H9 (cell line): ENCODE measurements around the gene PIGS. TPM values are rescaled to one million over a fixed set of nuclear protein-coding genes. Genes with fewer than 3 reads are reported as not detected.

Source experiments
- DNase-seq: peaks from one replicate; pipeline ENCODE4 v3.0.0-alpha.2; 2017
- H2AFZ ChIP-seq: one replicate; pipeline ENCODE4 v1.6.1; 2013; ENCODE audit warnings: mild to moderate bottlenecking, low read length, control low read depth, moderate library complexity
- H2AK5ac ChIP-seq: 2 replicates; pipeline ENCODE4 v1.6.1; 2013; ENCODE audit warnings: low read length, control low read depth, mixed read lengths; ENCODE audit not compliant: insufficient read length
- H2BK120ac ChIP-seq: one replicate; pipeline ENCODE4 v1.6.1; 2013; ENCODE audit warnings: low read depth, mild to moderate bottlenecking, low read length, control low read depth, inconsistent platforms; ENCODE audit not compliant: poor library complexity, severe bottlenecking
- H2BK12ac ChIP-seq: 2 replicates; pipeline ENCODE4 v1.6.1; 2013; ENCODE audit warnings: low read length, control low read depth, mixed read lengths, low read depth; ENCODE audit not compliant: insufficient read length
- H2BK15ac ChIP-seq: 2 replicates; pipeline ENCODE4 v1.6.1; 2013; ENCODE audit warnings: low read depth, low read length, control low read depth
- H2BK20ac ChIP-seq: one replicate; pipeline ENCODE4 v1.6.1; 2013; ENCODE audit warnings: low read depth, mild to moderate bottlenecking, low read length, control low read depth, inconsistent platforms; ENCODE audit not compliant: poor library complexity, severe bottlenecking
- H2BK5ac ChIP-seq: 2 replicates; pipeline ENCODE4 v1.6.1; 2013; ENCODE audit warnings: low read length, control low read depth, mixed read lengths; ENCODE audit not compliant: insufficient read length
- H3K14ac ChIP-seq: 2 replicates; pipeline ENCODE4 v1.6.1; 2013; ENCODE audit warnings: low read length, control low read depth; ENCODE audit not compliant: insufficient read depth
- H3K18ac ChIP-seq: 2 replicates; pipeline ENCODE4 v1.6.1; 2013; ENCODE audit warnings: low read depth, mild to moderate bottlenecking, mixed read lengths, low read length, control low read depth; ENCODE audit not compliant: insufficient read length
- H3K23ac ChIP-seq: 2 replicates; pipeline ENCODE4 v1.6.1; 2013; ENCODE audit warnings: low read length, control low read depth, mixed read lengths, low read depth; ENCODE audit not compliant: insufficient read length
- H3K23me2 ChIP-seq: 2 replicates; pipeline ENCODE4 v1.6.1; 2013; ENCODE audit warnings: low read depth, mild to moderate bottlenecking, mixed read lengths, low read length, control low read depth; ENCODE audit not compliant: insufficient read length, poor library complexity, severe bottlenecking
- H3K27ac ChIP-seq: 2 replicates; pipeline ENCODE4 v1.5.1; 2013; ENCODE audit warnings: low read length, control low read depth, mixed read lengths, low read depth; ENCODE audit not compliant: insufficient read length
- H3K27me3 ChIP-seq: 2 replicates; pipeline ENCODE4 v1.6.1; 2013; ENCODE audit warnings: low read length, control low read depth, inconsistent platforms; ENCODE audit not compliant: insufficient read depth
- H3K4ac ChIP-seq: 2 replicates; pipeline ENCODE4 v1.6.1; 2013; ENCODE audit warnings: low read depth, mild to moderate bottlenecking, control low read depth, inconsistent platforms, low read length, moderate library complexity
- H3K4me1 ChIP-seq: 2 replicates; pipeline ENCODE4 v1.6.1; 2013; ENCODE audit warnings: low read length, control low read depth, inconsistent platforms; ENCODE audit not compliant: insufficient read depth
- H3K4me2 ChIP-seq: 2 replicates; pipeline ENCODE4 v1.6.1; 2013; ENCODE audit warnings: low read length, control low read depth, mixed read lengths; ENCODE audit not compliant: insufficient read length, insufficient read depth
- H3K56ac ChIP-seq: 2 replicates; pipeline ENCODE4 v1.6.1; 2013; ENCODE audit warnings: low read depth, mild to moderate bottlenecking, mixed read lengths, low read length, control low read depth; ENCODE audit not compliant: insufficient read length
- H3K79me1 ChIP-seq: 2 replicates; pipeline ENCODE4 v1.6.1; 2013; ENCODE audit warnings: low read depth, mild to moderate bottlenecking, moderate library complexity, low read length, control low read depth, inconsistent platforms; ENCODE audit not compliant: insufficient read depth, poor library complexity, severe bottlenecking
- H3K79me2 ChIP-seq: 2 replicates; pipeline ENCODE4 v1.6.1; 2013; ENCODE audit warnings: low read length, control low read depth, inconsistent platforms; ENCODE audit not compliant: insufficient read depth
- H3K9ac ChIP-seq: 2 replicates; pipeline ENCODE4 v1.6.1; 2013; ENCODE audit warnings: low read length, control low read depth, mixed read lengths; ENCODE audit not compliant: insufficient read length; ENCODE audit errors: extremely low read depth
- H3K9me3 ChIP-seq: one replicate; pipeline ENCODE4 v1.6.1; 2013; ENCODE audit warnings: low read depth, low read length, inconsistent platforms; ENCODE audit not compliant: control insufficient read depth
- H3T11ph ChIP-seq: one replicate; pipeline ENCODE4 v1.6.1; 2013; ENCODE audit warnings: mild to moderate bottlenecking, low read length, control low read depth, inconsistent platforms
- H4K20me1 ChIP-seq: one replicate; pipeline ENCODE4 v1.6.1; 2013; ENCODE audit not compliant: control insufficient read depth, insufficient read length, insufficient read depth
- H4K5ac ChIP-seq: 2 replicates; pipeline ENCODE4 v1.6.1; 2013; ENCODE audit warnings: low read depth, mild to moderate bottlenecking, mixed read lengths, low read length, control low read depth; ENCODE audit not compliant: insufficient read length
- H4K8ac ChIP-seq: replicated peaks from 2 replicates; pipeline ENCODE4 v1.6.1; 2013; ENCODE audit warnings: low read length, control low read depth, mixed read lengths, low read depth; ENCODE audit not compliant: insufficient read length
- H4K91ac ChIP-seq: 2 replicates; pipeline ENCODE4 v1.6.1; 2013; ENCODE audit warnings: low read depth, mild to moderate bottlenecking, moderate library complexity, mixed read lengths, low read length, control low read depth; ENCODE audit not compliant: insufficient read length
- H3K27ac Mint-ChIP-seq, 3 experiments: 2 replicates in 2 of 3; 3 replicates in 1 of 3; pipeline ENCODE4 v1.8.0; 2020 to 2021; ENCODE audit warnings: mixed read lengths in 3 of 3, mild to moderate bottlenecking in 1 of 3, moderate library complexity in 1 of 3
- H3K27me3 Mint-ChIP-seq: 2 replicates; pipeline ENCODE4 v1.8.0; 2021; ENCODE audit warnings: low read depth, mild to moderate bottlenecking, moderate library complexity, mixed read lengths
- H3K36me3 Mint-ChIP-seq, 3 experiments: 2 replicates in 2 of 3; 3 replicates in 1 of 3; pipeline ENCODE4 v1.8.0; 2020 to 2021; ENCODE audit warnings: low read depth in 3 of 3, mixed read lengths in 3 of 3; ENCODE audit not compliant: insufficient read depth in 1 of 3
- H3K4me1 Mint-ChIP-seq, 2 experiments: 2 replicates each; pipeline ENCODE4 v1.8.0; 2020; ENCODE audit warnings: mixed read lengths in 2 of 2
- H3K4me3 Mint-ChIP-seq, 2 experiments: 2 replicates in 1 of 2; 3 replicates in 1 of 2; pipeline ENCODE4 v1.8.0; 2020 to 2021; ENCODE audit warnings: mild to moderate bottlenecking in 2 of 2, mixed read lengths in 2 of 2, moderate library complexity in 1 of 2
- H3K9me3 Mint-ChIP-seq, 2 experiments: 2 replicates in 1 of 2; 3 replicates in 1 of 2; pipeline ENCODE4 v1.8.0; 2020; ENCODE audit warnings: mild to moderate bottlenecking in 2 of 2, mixed read lengths in 2 of 2, moderate library complexity in 1 of 2
- WGBS: extraction: QIAGEN DNeasy Blood & Tissue Kit; methylation state at CpG from one replicate; pipeline ENCODE4 v1.1.7; 2013; ENCODE audit warnings: missing lambda C conversion rate, low lambda C conversion rate, mixed read lengths; ENCODE audit not compliant: insufficient read length; ENCODE audit errors: extremely low coverage; 5-methylcytosine and 5-hydroxymethylcytosine counted together
- total RNA-seq: library from RNA; stranded (reverse); gene quantifications from 2 replicates; pipeline ENCODE4 v1.2.1, GENCODE V29; 2021
- TF ChIP-seq, protein P1 (sequence below): fragments of 200-600 bp; sonication (generic); conservative IDR thresholded peaks from 3 replicates; pipeline ENCODE4 v1.8.0; 2021; ENCODE audit warnings: antibody characterized with exemption, mild to moderate bottlenecking

Gene PIGS
- total RNA-seq, 1 experiment from 2014 or later: 45.8 TPM

- Histone ChIP-seq H3K18ac (no peak overlapping the region), H3K14ac (no peak overlapping the region), H3K27me3 (no peaks in the 10 kb centered on the region), H3K9me3 (no peaks in the 10 kb centered on the region), H2BK120ac (no peak overlapping the region), H4K5ac (no peak overlapping the region), H2BK20ac (no peak overlapping the region), H4K91ac (no peak overlapping the region), H3K27ac (no peak overlapping the region), H3T11ph (no peak overlapping the region), H3K56ac (no peak overlapping the region), H3K23me2 (no peaks in the 10 kb centered on the region), H2BK12ac (no peak overlapping the region), H2AK5ac (no peak overlapping the region), H3K4ac (no peak overlapping the region), H2BK5ac (no peak overlapping the region), H3K4me2 (no peak overlapping the region), H3K79me2 (no peaks in the 10 kb centered on the region), H3K23ac (no peak overlapping the region), H2AFZ (no peak overlapping the region), H3K4me1 (no peaks in the 10 kb centered on the region), H2BK15ac (no peak overlapping the region), H4K8ac (no peak overlapping the region), H3K9ac (no peak overlapping the region), H4K20me1 (no peaks in the 10 kb centered on the region), H3K79me1 (no peaks in the 10 kb centered on the region)
- Mint-ChIP-seq H3K36me3 (no peaks in the 10 kb centered on the region), H3K4me3 (no peak overlapping the region), H3K27me3 (peaks cover 14% of the 10 kb centered on the region), H3K27ac (peak overlapping the region in 2 of 3 experiments; percentile 62 to 80; a peak in 3 of 7 replicates), H3K9me3 (no peaks in the 10 kb centered on the region), H3K4me1 (peaks cover 2 to 24% of the 10 kb centered on the region in 2 experiments; a peak in 3 of 4 replicates)
- TF ChIP-seq, protein P1, sequence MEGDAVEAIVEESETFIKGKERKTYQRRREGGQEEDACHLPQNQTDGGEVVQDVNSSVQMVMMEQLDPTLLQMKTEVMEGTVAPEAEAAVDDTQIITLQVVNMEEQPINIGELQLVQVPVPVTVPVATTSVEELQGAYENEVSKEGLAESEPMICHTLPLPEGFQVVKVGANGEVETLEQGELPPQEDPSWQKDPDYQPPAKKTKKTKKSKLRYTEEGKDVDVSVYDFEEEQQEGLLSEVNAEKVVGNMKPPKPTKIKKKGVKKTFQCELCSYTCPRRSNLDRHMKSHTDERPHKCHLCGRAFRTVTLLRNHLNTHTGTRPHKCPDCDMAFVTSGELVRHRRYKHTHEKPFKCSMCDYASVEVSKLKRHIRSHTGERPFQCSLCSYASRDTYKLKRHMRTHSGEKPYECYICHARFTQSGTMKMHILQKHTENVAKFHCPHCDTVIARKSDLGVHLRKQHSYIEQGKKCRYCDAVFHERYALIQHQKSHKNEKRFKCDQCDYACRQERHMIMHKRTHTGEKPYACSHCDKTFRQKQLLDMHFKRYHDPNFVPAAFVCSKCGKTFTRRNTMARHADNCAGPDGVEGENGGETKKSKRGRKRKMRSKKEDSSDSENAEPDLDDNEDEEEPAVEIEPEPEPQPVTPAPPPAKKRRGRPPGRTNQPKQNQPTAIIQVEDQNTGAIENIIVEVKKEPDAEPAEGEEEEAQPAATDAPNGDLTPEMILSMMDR: no peak
- no CpG with 5 or more reads among the region's 2 CpGs for WGBS
- DNase-seq: no peak
These were observed 44.1 kb downstream of the PIGS start for GRCh38 chr17:28527181-28527681.
